A549 (cell line): ENCODE measurements around the gene TEX264. TPM values are rescaled to one million over a fixed set of nuclear protein-coding genes. Genes with fewer than 3 reads are reported as not detected.

Source experiments
- ATAC-seq, 2 experiments: fragments of 200-7000 bp in 1 of 2; fragments of >200 bp in 1 of 2; cut with Nextera tagmentation in 1 of 2; cut with Tn5 transposase in 1 of 2; 3 replicates each; pipeline versions ENCODE4 v1.8.0 to v1.9.1; 2018 to 2020; ENCODE audit warnings: mild to moderate bottlenecking in 1 of 2, moderate library complexity in 1 of 2
- CTCF ChIA-PET: fragments of 300-600 bp; sonication (Branson Sonifier 250); formaldehyde crosslinking; extraction: SDS; loops from one replicate; lab custom pipeline; 2021; ENCODE audit warnings: antibody characterized with exemption, inconsistent platforms; lab: Yijun Ruan, JAX
- POLR2A ChIA-PET: fragments of 350-600 bp; formaldehyde crosslinking; extraction: SDS; loops from one replicate; lab custom pipeline; 2021; ENCODE audit warnings: antibody characterized with exemption, inconsistent platforms; lab: Yijun Ruan, JAX
- DNase-seq, 2 experiments: peaks; one replicate each; pipeline versions ENCODE4 v3.0.0 to v3.0.0-alpha.2; 2011 to 2016; ENCODE audit warnings: low read depth in 1 of 2, low spot score in 1 of 2
- FAIRE-seq: peaks from 2 replicates; lab custom pipeline; 2011; peaks lifted over from hg19 to GRCh38; lab: Jason Lieb, UNC
- H3K27ac ChIP-seq, 2 experiments: fragments of >200 bp; sonication (Bioruptor Twin); formaldehyde crosslinking; 3 replicates each; pipeline ENCODE4 v1.5.1; 2016 to 2017
- H3K4me1 ChIP-seq: fragments of >200 bp; sonication (Bioruptor Twin); formaldehyde crosslinking; 3 replicates; pipeline ENCODE4 v1.6.1; 2016
- H3K4me2 ChIP-seq: fragments of >200 bp; sonication (Bioruptor Twin); formaldehyde crosslinking; 3 replicates; pipeline ENCODE4 v1.6.1; 2016
- H3K4me3 ChIP-seq: fragments of >200 bp; sonication (Bioruptor Twin); formaldehyde crosslinking; 3 replicates; pipeline ENCODE4 v1.5.1; 2016
- H3K9me3 ChIP-seq: fragments of >200 bp; sonication (Bioruptor Twin); formaldehyde crosslinking; 3 replicates; pipeline ENCODE4 v1.6.1; 2016
- CBX8 ChIP-seq: fragments of 200-600 bp; sonication (generic); IDR thresholded peaks from 2 replicates; pipeline ENCODE4 v1.6.1; 2016
- CHD2 ChIP-seq: fragments of 150-350 bp; IDR thresholded peaks from 2 replicates; pipeline ENCODE4 v1.6.1; 2014; ENCODE audit warnings: low read length; ENCODE audit not compliant: partially characterized antibody
- CHD4 ChIP-seq: fragments of 200-600 bp; sonication (generic); IDR thresholded peaks from 2 replicates; pipeline ENCODE4 v1.6.1; 2016; ENCODE audit warnings: antibody characterized with exemption, mild to moderate bottlenecking, borderline replicate concordance
- ESRRA ChIP-seq: fragments of 150-350 bp; IDR thresholded peaks from 2 replicates; pipeline ENCODE4 v1.6.1; 2014; ENCODE audit warnings: mild to moderate bottlenecking, low read length, borderline replicate concordance
- FOXS1 ChIP-seq: fragments of 250-450 bp; sonication (Bioruptor Pico); IDR thresholded peaks from 2 replicates; pipeline ENCODE4 v1.5.0; 2020; ENCODE audit warnings: mild to moderate bottlenecking, moderate library complexity
- GATA3 ChIP-seq: IDR thresholded peaks from 2 replicates; pipeline ENCODE4 v1.6.1; 2012; ENCODE audit warnings: borderline replicate concordance
- NR3C1 ChIP-seq: fragments of >200 bp; sonication (Bioruptor Twin); formaldehyde crosslinking; IDR thresholded peaks from 3 replicates; pipeline ENCODE4 v1.6.1; 2017
- POLR2AphosphoS2 ChIP-seq: conservative IDR thresholded peaks from 2 replicates; pipeline ENCODE4 v1.6.1; 2012; ENCODE audit warnings: low read length, improper control_type of control experiment, inconsistent platforms
- RAD21 ChIP-seq, 2 experiments: fragments of >200 bp in 1 of 2; sonication (Bioruptor Twin) in 1 of 2; formaldehyde crosslinking in 1 of 2; IDR thresholded peaks in 1 of 2; conservative IDR thresholded peaks in 1 of 2; 2 replicates in 1 of 2; 3 replicates in 1 of 2; pipeline ENCODE4 v1.6.1; 2012 to 2018; ENCODE audit warnings: inconsistent platforms in 1 of 2
- ZC3H11A ChIP-seq: fragments of 450-650 bp; IDR thresholded peaks from 2 replicates; pipeline ENCODE4 v1.6.1; 2014; ENCODE audit warnings: antibody characterized with exemption, mild to moderate bottlenecking
- WGBS: methylation state at CpG from one replicate; pipeline ENCODE4 v1.1.6; 2017; ENCODE audit errors: missing lambda C conversion rate; 5-methylcytosine and 5-hydroxymethylcytosine counted together
- polyA plus RNA-seq, 4 experiments: library from polyadenylated mRNA; depleted of rRNA in 3 of 4; stranded (reverse); fragments of >200 nt; fragmentation: RNase III in 1 of 4; extraction: RNeasy Plus Mini Kit Qiagen cat#74134 plus additional on column Dnase treatment in 1 of 4; gene quantifications; 2 replicates in 3 of 4; 3 replicates in 1 of 4; pipeline ENCODE4 v1.2.3, GENCODE V29; 2011 to 2017
- small RNA-seq, 6 experiments: library from RNA; depleted of rRNA; stranded (forward); fragments of <200 nt; gene quantifications; one replicate each; pipeline ENCODE3, GENCODE V24; 2012
- TF ChIP-seq, protein P1 (sequence below): fragments of 450-650 bp; IDR thresholded peaks from 2 replicates; pipeline ENCODE4 v1.6.1; 2014; ENCODE audit warnings: antibody characterized with exemption
- TF ChIP-seq, protein P2 (sequence below): IDR thresholded peaks from 2 replicates; pipeline ENCODE4 v1.6.1; 2012; ENCODE audit warnings: low read depth, borderline replicate concordance
- TF ChIP-seq, protein P3 (sequence below): IDR thresholded peaks from 2 replicates; pipeline ENCODE4 v1.6.1; 2012
- TF ChIP-seq, protein P4 (sequence below): fragments of >200 bp; sonication (Bioruptor Twin); formaldehyde crosslinking; IDR thresholded peaks from 2 replicates; pipeline ENCODE4 v1.6.1; 2016
- TF ChIP-seq, protein P5 (sequence below): fragments of 250-450 bp; sonication (Bioruptor Pico); IDR thresholded peaks from 2 replicates; pipeline ENCODE4 v1.5.0; 2021; ENCODE audit warnings: mild to moderate bottlenecking, moderate library complexity, borderline replicate concordance

TEX264 gene
- polyA plus RNA-seq, 2 of the 4 experiments (the other 2 are of a cell fraction) = 47.9 to 54.7 TPM

DNA sequence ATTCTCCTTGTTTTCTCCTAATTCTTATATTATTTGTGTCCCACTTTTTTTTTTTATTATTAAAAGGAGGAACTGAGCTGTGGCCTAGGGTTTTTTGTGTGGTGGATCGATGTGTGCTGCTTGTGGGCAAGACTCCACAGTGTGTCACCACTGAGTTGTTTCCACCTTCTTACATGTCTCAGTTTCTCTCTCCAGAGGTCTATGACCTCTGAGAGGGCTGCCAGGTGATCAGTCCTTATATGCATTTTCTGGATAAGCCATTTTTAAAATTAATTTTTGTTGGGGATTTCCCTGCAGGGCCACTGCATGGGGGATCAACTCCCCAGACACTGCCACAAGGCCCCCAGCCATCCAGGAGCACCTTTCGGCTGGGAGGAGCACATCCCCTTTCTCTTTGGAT is 80.2 kb downstream of the TEX264 start:
- Histone ChIP-seq H3K27ac (no peak overlapping the region), H3K4me2 (no peak overlapping the region), H3K9me3 (no peaks in the 10 kb centered on the region), H3K4me3 (no peak overlapping the region), H3K4me1 (no peaks in the 10 kb centered on the region)
- no peak for ATAC-seq
- 18% methylated on average over 2 of the region's 2 CpGs for WGBS
- TF ChIP-seq CBX8 = no peak
- TF ChIP-seq RAD21 (conservative IDR thresholded peaks at IDR 0.05 in 1 of 2, IDR thresholded peaks at IDR 0.05 in 1 of 2) = no peak
- TF ChIP-seq POLR2AphosphoS2 = no peak
- TF ChIP-seq CHD4 = no peak
- TF ChIP-seq GATA3 = no peak
- no peak for TF ChIP-seq ESRRA
- no peak for TF ChIP-seq ZC3H11A
- no peak for TF ChIP-seq NR3C1
- TF ChIP-seq, protein P1, sequence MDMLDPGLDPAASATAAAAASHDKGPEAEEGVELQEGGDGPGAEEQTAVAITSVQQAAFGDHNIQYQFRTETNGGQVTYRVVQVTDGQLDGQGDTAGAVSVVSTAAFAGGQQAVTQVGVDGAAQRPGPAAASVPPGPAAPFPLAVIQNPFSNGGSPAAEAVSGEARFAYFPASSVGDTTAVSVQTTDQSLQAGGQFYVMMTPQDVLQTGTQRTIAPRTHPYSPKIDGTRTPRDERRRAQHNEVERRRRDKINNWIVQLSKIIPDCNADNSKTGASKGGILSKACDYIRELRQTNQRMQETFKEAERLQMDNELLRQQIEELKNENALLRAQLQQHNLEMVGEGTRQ = no peak
- no peak for TF ChIP-seq CHD2
- TF ChIP-seq, protein P2, sequence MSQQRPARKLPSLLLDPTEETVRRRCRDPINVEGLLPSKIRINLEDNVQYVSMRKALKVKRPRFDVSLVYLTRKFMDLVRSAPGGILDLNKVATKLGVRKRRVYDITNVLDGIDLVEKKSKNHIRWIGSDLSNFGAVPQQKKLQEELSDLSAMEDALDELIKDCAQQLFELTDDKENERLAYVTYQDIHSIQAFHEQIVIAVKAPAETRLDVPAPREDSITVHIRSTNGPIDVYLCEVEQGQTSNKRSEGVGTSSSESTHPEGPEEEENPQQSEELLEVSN = no peak
- no peak for TF ChIP-seq FOXS1 (CRISPR knock-in tag)
- TF ChIP-seq, protein P3, sequence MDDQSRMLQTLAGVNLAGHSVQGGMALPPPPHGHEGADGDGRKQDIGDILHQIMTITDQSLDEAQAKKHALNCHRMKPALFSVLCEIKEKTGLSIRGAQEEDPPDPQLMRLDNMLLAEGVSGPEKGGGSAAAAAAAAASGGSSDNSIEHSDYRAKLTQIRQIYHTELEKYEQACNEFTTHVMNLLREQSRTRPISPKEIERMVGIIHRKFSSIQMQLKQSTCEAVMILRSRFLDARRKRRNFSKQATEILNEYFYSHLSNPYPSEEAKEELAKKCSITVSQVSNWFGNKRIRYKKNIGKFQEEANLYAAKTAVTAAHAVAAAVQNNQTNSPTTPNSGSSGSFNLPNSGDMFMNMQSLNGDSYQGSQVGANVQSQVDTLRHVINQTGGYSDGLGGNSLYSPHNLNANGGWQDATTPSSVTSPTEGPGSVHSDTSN = no peak
- TF ChIP-seq, protein P4, sequence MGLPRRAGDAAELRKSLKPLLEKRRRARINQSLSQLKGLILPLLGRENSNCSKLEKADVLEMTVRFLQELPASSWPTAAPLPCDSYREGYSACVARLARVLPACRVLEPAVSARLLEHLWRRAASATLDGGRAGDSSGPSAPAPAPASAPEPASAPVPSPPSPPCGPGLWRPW = no peak
- TF ChIP-seq, protein P5, sequence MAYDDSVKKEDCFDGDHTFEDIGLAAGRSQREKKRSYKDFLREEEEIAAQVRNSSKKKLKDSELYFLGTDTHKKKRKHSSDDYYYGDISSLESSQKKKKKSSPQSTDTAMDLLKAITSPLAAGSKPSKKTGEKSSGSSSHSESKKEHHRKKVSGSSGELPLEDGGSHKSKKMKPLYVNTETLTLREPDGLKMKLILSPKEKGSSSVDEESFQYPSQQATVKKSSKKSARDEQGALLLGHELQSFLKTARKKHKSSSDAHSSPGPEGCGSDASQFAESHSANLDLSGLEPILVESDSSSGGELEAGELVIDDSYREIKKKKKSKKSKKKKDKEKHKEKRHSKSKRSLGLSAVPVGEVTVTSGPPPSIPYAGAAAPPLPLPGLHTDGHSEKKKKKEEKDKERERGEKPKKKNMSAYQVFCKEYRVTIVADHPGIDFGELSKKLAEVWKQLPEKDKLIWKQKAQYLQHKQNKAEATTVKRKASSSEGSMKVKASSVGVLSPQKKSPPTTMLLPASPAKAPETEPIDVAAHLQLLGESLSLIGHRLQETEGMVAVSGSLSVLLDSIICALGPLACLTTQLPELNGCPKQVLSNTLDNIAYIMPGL = no peak
- no peak for DNase-seq
- no peak for FAIRE-seq
- ChIA-PET CTCF (interaction anchor here (0.6 kb wide), 1 partner anchor 17 kb away, joined by 3 read pairs; no protein-coding TSS in a partner anchor), POLR2A (no interaction called here)

Small RNA genes lying within 50 kb of the gene (small RNA-seq; reads per million reads assigned to genes)
- 0.16 to 48.6 (median 1.3) reads per million in 6 experiments for gene RNA5SP132

Other genes with a start within 250 kb of the TEX264 start
- gene DCAF1, start 171.2 kb upstream of the TEX264 start, polyA plus RNA-seq (2011; rRNA removed) = 15.9 and 21.2 TPM in 2 replicates
- 13.6 to 14.3 TPM (median 14.1 TPM) in 3 replicates for gene DCAF1, start 171.2 kb upstream of the TEX264 start, polyA plus RNA-seq (2017; fragmentation: RNase III; extraction: RNeasy Plus Mini Kit Qiagen cat#74134 plus additional on column Dnase treatment)
- 6.4 and 7.7 TPM in 2 replicates for gene RAD54L2, start 132.5 kb upstream of the TEX264 start, polyA plus RNA-seq (2011; rRNA removed)
- gene RAD54L2, start 132.5 kb upstream of the TEX264 start, polyA plus RNA-seq (2017; fragmentation: RNase III; extraction: RNeasy Plus Mini Kit Qiagen cat#74134 plus additional on column Dnase treatment) = 4.4 to 4.8 TPM (median 4.7 TPM) in 3 replicates
- not detected in 2 replicates for gene GRM2, start 35.8 kb downstream of the TEX264 start, polyA plus RNA-seq (2011; rRNA removed)
- gene GRM2, start 35.8 kb downstream of the TEX264 start, polyA plus RNA-seq (2017; fragmentation: RNase III; extraction: RNeasy Plus Mini Kit Qiagen cat#74134 plus additional on column Dnase treatment) = 0.01 to 0.03 TPM (median 0.03 TPM) in 3 replicates
- gene IQCF6, start 108.0 kb downstream of the TEX264 start, polyA plus RNA-seq (2011; rRNA removed) = not detected in 2 replicates
- gene IQCF6, start 108.0 kb downstream of the TEX264 start, polyA plus RNA-seq (2017; fragmentation: RNase III; extraction: RNeasy Plus Mini Kit Qiagen cat#74134 plus additional on column Dnase treatment) = not detected in 3 replicates
- not detected in 2 replicates for gene IQCF2, start 190.4 kb downstream of the TEX264 start, polyA plus RNA-seq (2011; rRNA removed)
- not detected in 3 replicates for gene IQCF2, start 190.4 kb downstream of the TEX264 start, polyA plus RNA-seq (2017; fragmentation: RNase III; extraction: RNeasy Plus Mini Kit Qiagen cat#74134 plus additional on column Dnase treatment)
- gene IQCF5, start 204.3 kb downstream of the TEX264 start, polyA plus RNA-seq (2011; rRNA removed) = not detected in 2 replicates
- gene IQCF5, start 204.3 kb downstream of the TEX264 start, polyA plus RNA-seq (2017; fragmentation: RNase III; extraction: RNeasy Plus Mini Kit Qiagen cat#74134 plus additional on column Dnase treatment) = not detected in 3 replicates
- gene IQCF1, start 232.1 kb downstream of the TEX264 start, polyA plus RNA-seq (2011; rRNA removed) = not detected in 2 replicates
- gene IQCF1, start 232.1 kb downstream of the TEX264 start, polyA plus RNA-seq (2017; fragmentation: RNase III; extraction: RNeasy Plus Mini Kit Qiagen cat#74134 plus additional on column Dnase treatment) = not detected in 3 replicates